ENCODE data around the gene PDCD7.
"Not testable (repeated sequence)": the region's sequence is repeated elsewhere in the genome, so short reads cannot be mapped to it uniquely, and the experiment has no call there.

PDCD7 gene, protein sequence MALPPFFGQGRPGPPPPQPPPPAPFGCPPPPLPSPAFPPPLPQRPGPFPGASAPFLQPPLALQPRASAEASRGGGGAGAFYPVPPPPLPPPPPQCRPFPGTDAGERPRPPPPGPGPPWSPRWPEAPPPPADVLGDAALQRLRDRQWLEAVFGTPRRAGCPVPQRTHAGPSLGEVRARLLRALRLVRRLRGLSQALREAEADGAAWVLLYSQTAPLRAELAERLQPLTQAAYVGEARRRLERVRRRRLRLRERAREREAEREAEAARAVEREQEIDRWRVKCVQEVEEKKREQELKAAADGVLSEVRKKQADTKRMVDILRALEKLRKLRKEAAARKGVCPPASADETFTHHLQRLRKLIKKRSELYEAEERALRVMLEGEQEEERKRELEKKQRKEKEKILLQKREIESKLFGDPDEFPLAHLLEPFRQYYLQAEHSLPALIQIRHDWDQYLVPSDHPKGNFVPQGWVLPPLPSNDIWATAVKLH

DNA sequence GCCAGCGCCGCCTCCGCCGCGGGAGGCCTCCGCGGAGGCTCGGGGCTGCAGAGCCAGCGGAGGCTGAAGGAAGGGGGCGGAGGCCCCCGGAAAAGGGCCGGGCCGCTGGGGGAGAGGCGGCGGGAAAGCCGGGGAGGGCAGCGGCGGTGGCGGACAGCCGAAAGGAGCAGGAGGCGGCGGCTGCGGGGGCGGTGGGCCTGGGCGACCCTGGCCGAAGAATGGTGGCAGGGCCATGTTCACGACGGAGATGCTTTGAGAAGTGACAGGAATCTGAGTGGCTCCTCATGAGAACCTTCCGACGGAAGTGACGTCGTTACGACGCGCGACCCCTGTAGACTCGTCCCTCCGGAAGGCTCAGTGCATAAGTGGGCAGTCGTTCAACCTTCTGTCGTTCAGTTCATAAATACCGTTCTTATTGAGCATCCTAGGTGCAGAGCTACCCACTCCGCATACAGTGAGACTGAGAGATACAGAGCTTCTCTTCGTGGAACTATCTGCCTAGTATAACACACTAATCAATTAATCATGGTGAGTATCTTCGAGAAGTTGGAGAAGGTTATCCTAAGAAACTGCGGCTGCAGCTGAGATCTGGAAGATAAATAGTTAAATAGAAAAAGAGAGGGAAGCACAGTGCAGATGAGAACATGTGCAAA is at the start of gene PDCD7:
Gene PDCD7, minus strand, starts transcription at position 261 of the 653 bp plus-strand sequence. Its CDS starts 27 bp downstream, at position 234.
- peak; percentile 80 for DNase-seq (ENCODE audit: low spot score)

DNA sequence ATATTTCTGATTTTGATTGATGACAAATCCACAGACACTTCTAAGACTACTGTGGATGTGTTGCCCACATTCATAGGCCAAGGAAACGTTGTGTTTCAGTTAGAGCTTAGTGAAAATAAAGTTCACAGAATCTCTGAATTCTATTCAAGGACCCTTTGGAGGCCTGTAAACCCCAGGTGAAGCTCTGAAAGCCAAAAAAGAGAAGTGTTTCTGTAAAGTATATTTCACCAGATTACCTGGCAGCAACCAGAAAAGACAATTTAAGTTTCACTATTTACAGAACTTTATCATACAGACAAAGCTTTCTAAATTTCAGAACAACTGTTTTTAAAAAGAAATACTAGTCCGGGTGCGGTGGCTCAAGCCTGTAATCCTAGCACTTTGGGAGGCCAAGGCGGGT is 48.9 kb upstream of the PDCD7 start:
- DNase-seq (ENCODE audit: low spot score): no peak

DNA sequence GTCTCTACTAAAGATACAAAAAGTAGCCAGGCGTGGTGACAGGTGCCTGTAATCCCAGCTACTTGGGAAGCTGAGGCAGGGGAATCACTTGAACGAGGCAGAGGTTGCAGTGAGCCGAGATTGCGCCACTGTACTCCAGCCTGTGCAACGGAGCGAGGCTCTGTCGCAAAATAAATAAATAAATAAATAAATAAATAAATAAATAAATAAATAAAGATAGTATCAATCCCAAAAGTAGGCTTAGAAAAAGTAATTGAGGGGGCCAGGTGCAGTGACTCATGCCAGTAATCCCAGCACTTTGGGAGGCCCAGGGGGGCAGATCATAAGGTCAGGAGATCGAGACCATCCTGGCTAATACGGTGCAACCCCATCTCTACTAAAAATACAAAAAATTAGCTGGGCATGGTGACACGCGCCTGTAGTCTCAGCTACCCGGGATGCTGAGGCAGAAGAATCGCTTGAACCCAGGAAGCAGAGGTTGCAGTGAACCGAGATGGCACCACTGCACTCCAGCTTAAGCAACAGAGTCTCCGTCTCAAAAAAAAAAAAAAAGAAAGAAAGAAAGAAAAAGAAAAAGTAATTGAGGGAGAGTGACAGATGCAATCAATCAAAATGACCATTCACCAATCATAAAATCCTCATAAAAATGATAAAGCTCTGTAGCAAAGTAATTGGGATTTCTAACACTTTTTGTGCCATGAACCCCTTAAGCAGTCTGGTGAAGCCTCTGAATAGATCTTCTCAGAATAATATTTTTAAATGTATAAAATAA is 48.2 kb upstream of the PDCD7 start:
- not testable (repeated sequence) for DNase-seq (ENCODE audit: low spot score)

DNA sequence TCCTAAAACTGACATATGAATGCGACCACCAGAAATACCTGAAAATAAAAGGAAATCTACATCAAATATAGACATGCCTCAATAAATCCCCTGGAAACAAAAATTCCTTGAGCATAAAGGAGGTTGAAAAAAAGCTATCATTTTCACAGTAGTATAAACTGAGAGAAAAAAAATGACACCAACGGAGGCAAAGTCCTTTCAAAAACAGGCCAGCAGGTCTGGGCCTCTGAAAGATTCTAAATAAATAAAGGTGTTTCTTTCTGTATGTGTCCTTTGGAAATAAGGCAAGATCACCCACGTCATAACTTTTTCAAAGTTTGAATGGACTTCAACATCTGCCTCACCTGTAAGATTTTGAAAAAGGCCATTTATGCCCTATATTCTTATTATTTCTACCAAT is 46.6 kb upstream of the PDCD7 start:
- DNase-seq (ENCODE audit: low spot score): no peak

DNA sequence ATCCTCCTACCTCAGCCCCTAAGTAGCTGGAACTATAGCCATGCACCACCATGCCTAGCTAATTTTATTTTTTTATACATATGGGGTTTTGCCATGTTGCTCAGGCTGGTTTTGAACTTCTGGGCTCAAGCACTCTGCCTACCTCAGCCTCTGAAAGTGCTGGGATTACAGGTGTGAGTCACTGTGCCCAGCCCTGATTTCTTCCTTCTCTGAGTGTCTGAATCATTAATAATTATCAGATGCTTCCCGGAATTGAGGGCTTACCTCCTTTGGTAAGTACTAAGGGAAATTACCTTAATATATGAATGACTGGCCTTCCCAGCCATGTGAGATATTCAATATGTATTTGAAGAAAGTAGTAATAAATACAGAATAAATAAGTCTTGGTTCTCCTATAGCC is 44.3 kb upstream of the PDCD7 start:
- no peak for DNase-seq (ENCODE audit: low spot score)

DNA sequence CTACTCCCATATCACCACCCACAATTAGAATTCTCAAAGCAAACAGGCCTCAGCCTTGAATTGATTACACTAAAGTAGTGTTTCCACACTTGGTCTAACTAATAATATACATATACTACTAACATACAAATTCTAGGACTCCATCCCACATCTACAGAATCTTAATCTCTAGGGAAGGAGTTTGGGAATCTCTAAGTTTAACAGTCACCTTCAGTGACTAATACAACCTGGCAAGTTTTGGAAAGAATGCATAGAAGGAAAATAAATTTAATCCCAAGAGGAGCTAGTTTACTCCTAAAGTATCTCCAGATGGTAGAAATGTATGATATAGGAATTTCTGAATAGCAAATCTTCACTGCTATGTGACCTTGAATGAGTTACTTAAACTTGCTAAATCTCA is 42.4 kb upstream of the PDCD7 start:
- DNase-seq (ENCODE audit: low spot score): no peak

DNA sequence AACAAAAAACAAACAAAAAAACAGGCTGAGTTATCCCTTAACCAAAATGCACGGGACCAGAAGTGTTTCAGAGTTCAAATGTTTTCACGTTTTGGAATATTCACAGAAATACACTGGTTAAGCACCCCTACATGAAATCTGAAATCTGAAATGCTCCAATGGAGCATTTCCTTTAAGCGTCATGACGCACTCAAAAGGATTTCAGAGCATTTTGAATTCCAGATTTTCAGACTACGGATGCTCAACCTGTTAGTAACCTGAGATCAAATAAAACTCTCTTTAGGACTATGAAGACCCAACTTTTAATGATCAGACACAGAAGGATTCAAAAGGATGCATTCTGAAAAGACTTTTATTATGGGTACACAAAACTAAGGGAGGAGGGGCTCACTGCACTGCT is 41.9 kb upstream of the PDCD7 start:
- no peak for DNase-seq (ENCODE audit: low spot score)

DNA sequence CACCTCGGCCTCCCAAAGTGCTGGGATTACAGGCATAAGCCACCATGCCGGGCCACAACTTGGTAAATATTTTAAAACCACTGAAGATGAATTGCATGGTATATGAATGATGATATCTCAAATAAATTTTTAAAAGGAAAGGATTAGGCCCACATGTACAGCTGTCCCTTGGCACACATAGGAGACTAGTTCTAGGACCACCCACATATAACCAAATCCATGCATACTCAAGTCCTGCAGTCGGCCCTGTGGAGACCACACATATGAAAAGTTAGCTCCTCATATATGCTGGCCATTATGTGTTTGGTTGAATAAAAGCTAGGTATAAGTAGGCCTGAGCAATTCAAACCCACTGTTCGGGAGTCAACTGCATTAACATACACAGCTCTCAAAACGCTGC is 40.9 kb upstream of the PDCD7 start:
- no peak for DNase-seq (ENCODE audit: low spot score)

DNA sequence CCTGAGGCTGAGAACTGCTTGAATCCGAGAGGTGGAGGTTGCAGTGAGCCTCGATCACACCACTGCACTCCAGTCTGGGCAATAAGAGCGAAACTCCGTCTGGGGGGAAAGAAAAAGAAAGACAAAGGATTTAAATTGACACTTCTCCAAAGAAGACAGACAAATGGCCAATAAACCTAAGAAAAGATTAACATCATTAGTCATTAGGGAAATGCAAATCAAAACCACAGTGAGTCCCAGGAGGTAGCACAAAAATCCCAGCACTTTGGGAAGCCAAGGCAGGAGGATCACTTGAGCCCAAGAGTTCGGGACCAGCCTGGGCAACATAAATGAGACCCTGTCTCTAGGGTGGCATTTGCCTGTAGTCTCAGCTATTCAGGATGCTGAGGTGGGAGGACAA is 38.9 kb upstream of the PDCD7 start:
- no peak for DNase-seq (ENCODE audit: low spot score)

DNA sequence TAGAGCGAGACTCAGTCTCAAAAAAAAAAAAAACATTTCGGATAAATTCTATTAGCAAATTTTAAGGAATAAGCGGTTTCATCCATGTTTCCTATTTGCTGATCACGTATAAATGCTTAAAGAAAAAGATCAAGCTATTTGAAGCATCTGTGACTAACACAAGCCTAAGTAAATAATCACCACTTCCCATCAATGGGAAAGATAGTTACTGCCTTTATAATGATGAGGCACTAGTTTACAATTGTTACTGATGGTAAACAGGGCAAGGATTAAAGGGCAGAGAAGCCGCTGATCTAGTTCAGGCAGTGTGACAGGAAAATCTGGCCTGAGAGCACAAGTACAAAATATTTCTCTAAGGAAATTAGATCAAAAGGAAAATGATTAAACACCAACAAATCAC is 37.8 kb upstream of the PDCD7 start:
- no peak for DNase-seq (ENCODE audit: low spot score)

DNA sequence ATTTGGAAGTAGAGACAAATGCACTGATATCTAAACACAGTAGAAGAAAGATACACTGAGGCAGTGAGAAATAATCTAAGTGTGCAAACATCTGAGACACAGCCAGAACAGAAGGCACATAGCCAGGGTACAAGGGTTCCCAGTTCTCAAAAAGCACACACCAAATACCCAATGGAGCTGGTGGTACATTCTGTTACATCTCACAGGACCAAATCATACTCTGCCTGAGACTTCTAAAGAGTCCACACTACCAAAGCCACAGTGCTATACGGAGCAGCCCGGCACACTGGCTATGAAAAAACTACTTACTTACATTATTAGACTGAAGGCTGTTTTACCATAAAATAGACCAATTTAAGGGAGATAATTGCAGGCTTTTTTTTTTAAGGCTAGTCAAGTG is 32.3 kb upstream of the PDCD7 start:
- no peak for DNase-seq (ENCODE audit: low spot score)

DNA sequence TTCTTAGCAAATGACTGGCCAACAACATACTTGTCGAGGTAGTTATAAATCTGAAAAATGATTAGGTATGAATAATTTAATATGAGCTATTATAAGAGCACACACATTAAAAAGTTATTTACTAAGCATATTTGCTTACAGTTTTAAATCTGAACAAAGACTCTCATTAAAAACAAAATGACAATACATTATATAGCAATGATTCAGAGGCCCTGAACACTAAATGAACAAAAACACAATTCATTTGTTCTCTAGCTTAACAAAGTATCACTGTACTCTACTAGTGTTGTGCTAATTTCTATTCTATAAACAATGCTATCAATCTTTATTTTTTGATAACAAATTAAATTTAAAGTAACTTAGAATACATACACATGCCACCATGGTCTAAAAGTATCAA is 30.5 kb upstream of the PDCD7 start:
- no peak for DNase-seq (ENCODE audit: low spot score)

DNA sequence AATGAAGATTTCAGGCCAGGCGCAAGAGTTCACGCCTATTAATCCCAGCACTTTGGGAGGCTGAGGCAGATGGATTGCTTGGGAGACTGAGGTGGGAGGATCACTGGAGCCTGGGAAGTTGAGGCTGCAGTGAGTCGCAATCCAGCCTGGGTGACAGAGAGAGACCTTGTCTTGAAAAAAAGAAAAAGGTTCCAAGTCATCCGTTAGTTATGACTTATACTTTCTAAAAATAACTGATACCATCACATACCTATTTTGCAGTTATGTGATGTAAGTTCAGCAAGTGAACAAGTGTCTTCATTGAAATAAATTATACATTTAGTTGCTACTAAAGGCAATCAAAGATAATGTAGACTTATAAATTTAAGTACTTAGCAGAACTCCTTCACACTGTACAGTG is 29.4 kb upstream of the PDCD7 start:
- peak; percentile 10 for DNase-seq (ENCODE audit: low spot score)

DNA sequence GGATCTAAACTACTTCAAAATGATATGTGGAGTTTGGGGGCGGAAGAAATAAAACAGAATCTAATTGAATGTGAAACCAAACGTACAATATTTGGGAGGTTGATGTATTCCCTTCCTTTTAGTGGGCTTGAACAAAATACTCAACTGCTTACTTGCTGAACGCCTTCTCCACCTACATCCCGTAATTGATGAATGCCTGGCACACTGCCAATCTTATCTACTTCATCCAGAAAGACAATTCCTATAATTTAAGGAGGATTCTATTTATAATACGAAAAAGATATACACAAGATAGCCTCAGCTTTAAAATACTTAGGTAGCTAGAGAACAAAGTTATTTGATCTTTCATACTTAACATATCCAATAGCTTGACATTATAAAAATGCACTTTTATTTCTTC is 23.1 kb upstream of the PDCD7 start:
- DNase-seq (ENCODE audit: low spot score): no peak

DNA sequence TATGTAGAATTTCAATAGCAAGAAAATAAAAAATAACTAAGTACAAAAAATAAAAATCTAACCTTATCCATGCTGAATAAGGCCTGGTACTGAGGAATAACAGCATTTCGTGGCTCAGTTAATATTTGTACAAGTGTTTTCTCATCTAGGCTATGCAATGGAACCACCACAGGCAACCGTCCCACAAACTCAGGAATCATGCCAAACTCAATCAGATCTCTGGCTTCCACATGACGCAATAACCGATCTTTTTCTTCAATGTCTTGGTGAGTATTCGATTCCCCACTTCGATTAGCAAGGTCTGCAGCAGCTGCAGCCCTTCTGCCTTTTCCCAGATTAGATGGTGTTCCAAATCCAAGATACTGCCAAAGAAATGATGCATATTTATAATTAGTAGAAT is 21.1 kb upstream of the PDCD7 start:
- no peak for DNase-seq (ENCODE audit: low spot score)

DNA sequence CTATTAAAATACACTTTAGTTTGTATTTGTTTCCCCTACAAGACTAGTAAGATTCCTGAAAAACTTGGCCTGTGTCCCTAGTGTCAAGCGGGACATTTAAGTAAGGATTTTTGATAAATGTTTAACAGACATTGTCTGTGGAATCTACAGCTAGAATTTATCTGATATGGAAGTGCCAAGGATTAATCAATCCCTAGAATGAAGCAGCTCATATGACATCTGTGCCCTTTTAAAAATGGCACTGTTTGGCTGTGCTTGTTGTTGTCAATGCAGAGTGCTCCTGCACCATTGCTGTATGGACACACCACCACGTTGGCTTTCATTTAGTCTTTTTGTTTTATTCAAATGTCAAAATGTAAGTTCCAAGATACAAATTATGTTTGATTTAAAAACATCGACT is 14.3 kb upstream of the PDCD7 start:
- DNase-seq (ENCODE audit: low spot score): no peak

DNA sequence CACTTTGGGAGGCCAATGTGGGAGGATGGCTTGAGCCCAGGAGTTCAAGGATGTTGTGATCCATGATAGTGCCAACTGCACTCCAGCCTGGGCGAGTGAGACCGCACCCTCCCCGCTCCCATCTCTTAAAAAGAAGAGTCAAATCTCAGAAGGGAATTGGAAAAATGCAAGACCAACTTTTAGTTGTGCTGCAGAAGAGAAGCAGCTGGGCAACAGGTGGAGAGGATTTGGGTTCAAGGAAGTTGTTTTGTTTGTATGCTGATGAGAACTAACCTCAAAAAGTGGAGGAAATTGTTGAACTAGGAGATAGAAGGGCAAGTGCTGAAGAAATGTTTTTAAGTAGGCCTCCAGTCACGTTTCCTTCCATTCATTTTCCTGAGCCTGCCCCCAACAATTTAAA is 12.8 kb upstream of the PDCD7 start:
- no peak for DNase-seq (ENCODE audit: low spot score)

DNA sequence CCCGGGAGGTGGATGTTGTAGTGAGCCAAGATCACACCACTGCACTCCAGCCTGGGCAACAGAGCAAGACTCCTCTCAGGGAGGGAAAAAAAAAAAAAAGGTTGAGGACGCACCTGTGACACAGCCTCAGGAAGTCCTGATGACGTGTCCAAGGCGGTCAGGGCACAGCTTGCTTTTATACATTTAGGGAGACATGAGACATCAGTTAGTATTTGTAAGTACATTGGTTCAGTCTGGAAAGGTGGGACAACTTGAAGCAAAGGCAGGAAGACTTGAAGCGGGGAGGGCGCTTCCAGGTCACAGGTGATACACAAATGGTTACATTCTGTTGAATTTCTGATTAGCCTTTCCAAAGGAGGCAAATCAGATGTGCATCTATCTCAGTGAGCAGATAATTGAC is 5.0 kb upstream of the PDCD7 start:
- not testable (repeated sequence) for DNase-seq (ENCODE audit: low spot score)

DNA sequence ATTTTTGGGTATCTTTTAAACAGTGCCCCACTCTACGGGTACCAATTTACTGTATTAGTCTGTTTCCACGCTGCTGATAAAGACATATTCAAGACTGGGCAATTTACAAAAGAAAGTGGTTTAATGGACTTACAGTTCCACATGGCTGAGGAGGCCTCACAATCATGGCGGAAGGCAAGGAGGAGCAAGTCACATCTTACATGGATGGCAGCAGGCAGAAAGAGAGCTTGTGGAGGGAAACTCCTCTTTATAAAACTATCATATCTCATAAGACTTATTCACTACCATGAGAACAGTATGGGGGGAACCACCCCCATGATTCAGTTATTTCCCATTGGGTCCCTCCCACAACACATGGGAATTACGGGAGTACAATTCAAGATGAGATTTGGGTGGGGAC is 4.3 kb upstream of the PDCD7 start:
- not testable (repeated sequence) for DNase-seq (ENCODE audit: low spot score)

DNA sequence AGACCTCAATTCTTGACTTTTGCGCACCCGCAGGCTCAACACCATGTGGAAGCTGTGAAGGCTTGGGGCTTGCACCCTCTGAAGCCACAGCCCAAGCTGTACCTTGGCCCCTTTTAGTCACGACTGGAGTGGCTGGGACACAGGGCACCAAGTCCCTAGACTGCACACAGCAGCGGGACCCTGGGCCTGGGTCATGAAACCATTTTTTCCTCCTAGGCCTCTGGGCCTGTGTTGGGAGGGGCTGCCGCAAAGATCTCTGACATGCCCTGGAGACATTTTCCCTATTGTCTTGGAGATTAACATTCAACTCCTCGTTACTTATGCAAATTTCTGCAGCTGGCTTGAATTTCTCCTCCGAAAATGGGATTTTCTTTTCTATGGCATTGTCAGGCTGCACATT is 3.5 kb upstream of the PDCD7 start:
- DNase-seq (ENCODE audit: low spot score): not testable (repeated sequence)

DNA sequence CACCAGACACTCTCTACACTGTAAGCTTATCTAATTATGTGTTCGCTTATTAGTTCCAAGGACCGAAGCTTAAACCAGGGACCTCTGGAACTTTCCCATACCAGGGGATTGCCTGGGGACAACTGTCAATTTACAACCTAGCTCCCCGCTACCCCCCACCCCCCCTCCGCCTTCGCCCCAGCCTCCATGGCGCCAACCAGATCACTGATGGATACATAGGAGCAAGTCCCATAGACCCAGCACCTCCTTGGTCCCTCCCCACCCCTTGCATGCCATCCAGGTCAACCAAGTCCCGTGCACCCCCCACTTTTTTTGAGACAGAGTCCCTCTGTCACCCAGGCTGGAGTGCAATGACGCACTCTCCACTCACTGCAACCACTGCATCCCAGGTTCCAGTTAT is 930 bp upstream of the PDCD7 start:
- no peak for DNase-seq (ENCODE audit: low spot score)

DNA sequence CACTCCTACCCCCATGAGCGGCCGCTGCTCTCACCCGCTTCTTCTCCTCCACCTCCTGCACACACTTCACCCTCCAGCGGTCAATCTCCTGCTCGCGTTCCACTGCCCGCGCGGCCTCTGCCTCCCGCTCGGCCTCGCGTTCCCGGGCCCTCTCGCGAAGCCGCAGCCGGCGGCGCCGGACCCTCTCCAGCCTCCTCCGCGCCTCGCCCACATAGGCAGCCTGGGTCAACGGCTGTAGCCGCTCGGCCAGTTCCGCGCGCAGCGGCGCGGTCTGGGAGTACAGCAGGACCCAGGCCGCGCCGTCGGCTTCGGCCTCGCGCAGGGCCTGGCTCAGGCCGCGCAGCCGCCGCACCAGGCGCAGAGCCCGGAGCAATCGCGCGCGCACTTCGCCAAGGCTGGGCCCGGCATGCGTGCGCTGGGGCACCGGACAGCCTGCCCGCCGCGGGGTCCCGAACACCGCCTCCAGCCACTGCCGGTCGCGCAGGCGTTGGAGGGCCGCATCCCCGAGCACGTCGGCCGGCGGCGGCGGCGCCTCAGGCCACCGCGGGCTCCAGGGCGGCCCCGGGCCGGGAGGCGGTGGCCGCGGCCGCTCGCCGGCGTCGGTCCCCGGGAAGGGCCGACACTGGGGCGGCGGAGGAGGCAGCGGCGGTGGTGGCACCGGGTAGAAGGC is 595 bp downstream of the PDCD7 start:
- DNase-seq (ENCODE audit: low spot score): peak; percentile 36

All from kidney capillary endothelial cell (primary cell).